ENCODE data around the gene MYO10. TPM values are rescaled to one million over a fixed set of nuclear protein-coding genes. Genes with fewer than 3 reads are reported as not detected.

MYO10 gene
- total RNA-seq, 4 donors from 2014 or later: 3.4 to 28.7 (median 13.4) TPM

DNA sequence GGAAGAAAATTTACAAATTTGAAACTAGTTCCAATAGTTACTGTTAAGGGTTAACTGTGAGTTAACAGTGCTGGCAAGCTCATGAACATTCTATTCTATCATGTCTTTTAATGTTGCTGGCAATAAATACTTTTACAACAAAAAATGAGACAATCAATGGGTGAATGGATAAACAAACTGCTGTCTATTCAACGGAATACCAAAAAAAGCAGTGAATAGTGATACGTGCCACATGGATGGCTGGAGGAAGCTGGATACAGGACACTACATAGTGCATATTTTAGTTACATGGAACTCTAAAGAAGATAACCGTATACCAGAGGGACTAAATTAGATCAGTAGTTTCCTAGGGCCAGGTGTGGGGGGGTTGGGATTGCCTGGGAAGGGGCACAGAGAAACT is 163.5 kb downstream of the MYO10 start:
- Histone ChIP-seq H3K4me3 (no peak overlapping the region), H3K36me3 (no peaks in the 10 kb centered on the region), H3K27ac (no peak overlapping the region), H3K4me1 (peaks cover 29% of the 10 kb centered on the region in 2 donors), H3K9me3 (no peaks in the 10 kb centered on the region), H3K27me3 (no peaks in the 10 kb centered on the region)
- DNase-seq (no peak), ATAC-seq (no peak)
- in situ Hi-C loops (cut with MboI; ENCODE audit: low sequenced_read_pairs in 4 of 4): no loop called here
- TF ChIP-seq POLR2A (IDR thresholded peaks at IDR 0.05): no peak
- TF ChIP-seq, protein P1, sequence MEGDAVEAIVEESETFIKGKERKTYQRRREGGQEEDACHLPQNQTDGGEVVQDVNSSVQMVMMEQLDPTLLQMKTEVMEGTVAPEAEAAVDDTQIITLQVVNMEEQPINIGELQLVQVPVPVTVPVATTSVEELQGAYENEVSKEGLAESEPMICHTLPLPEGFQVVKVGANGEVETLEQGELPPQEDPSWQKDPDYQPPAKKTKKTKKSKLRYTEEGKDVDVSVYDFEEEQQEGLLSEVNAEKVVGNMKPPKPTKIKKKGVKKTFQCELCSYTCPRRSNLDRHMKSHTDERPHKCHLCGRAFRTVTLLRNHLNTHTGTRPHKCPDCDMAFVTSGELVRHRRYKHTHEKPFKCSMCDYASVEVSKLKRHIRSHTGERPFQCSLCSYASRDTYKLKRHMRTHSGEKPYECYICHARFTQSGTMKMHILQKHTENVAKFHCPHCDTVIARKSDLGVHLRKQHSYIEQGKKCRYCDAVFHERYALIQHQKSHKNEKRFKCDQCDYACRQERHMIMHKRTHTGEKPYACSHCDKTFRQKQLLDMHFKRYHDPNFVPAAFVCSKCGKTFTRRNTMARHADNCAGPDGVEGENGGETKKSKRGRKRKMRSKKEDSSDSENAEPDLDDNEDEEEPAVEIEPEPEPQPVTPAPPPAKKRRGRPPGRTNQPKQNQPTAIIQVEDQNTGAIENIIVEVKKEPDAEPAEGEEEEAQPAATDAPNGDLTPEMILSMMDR (IDR thresholded peaks at IDR 0.05 in 4 of 5, conservative IDR thresholded peaks at IDR 0.05 in 1 of 5): no peak
- intact Hi-C loops (cut with DNase I; ENCODE audit: low total_unique reads): loop anchor here (10.0 kb wide), 1 partner anchor 318 kb away; no protein-coding TSS in a partner anchor

DNA sequence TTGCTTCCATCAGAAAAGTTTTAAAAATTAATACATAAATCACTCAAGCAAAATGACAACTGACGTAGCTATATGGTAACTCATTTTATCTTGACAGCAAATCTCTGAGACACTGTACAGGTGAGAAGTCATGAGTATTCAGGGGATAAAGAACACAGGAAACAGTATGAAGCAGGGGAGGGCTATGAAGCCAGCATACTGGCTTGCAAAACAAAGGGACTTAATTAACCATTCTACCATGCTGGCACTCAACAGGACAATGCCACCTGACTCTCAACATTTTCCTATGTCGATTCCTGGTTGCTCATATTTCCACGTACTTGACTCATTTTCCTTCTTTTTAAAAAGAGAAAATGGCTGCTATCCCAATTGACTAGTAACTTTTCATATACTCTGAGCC is 167.9 kb downstream of the MYO10 start:
- Histone ChIP-seq H3K9me3 (no peaks in the 10 kb centered on the region), H3K27me3 (no peaks in the 10 kb centered on the region), H3K4me3 (no peak overlapping the region), H3K36me3 (peaks cover 3 to 5% of the 10 kb centered on the region in 2 donors), H3K4me1 (peaks cover 0 to 3% of the 10 kb centered on the region in 2 donors), H3K27ac (no peak overlapping the region)
- in situ Hi-C loops (cut with MboI; ENCODE audit: low sequenced_read_pairs in 4 of 4) (no loop called here), intact Hi-C loops (cut with DNase I; ENCODE audit: low total_unique reads) (no loop called here)
- no peak for TF ChIP-seq POLR2A (IDR thresholded peaks at IDR 0.05)
- TF ChIP-seq, protein P1 (IDR thresholded peaks at IDR 0.05 in 4 of 5, conservative IDR thresholded peaks at IDR 0.05 in 1 of 5): no peak
- no peak for DNase-seq
- ATAC-seq: no peak

- Histone ChIP-seq H3K4me1 (no peaks in the 10 kb centered on the region), H3K9me3 (no peaks in the 10 kb centered on the region), H3K27me3 (no peaks in the 10 kb centered on the region), H3K4me3 (no peak overlapping the region), H3K36me3 (peaks cover 3 to 5% of the 10 kb centered on the region in 2 donors), H3K27ac (no peak overlapping the region)
- in situ Hi-C loops (cut with MboI; ENCODE audit: low sequenced_read_pairs in 4 of 4): no loop called here
- intact Hi-C loops (cut with DNase I; ENCODE audit: low total_unique reads): no loop called here
- no peak for TF ChIP-seq POLR2A (IDR thresholded peaks at IDR 0.05)
- TF ChIP-seq, protein P1 (IDR thresholded peaks at IDR 0.05 in 4 of 5, conservative IDR thresholded peaks at IDR 0.05 in 1 of 5): no peak
- ATAC-seq (no peak), DNase-seq (no peak)
These were observed 172.9 kb downstream of the MYO10 start for GRCh38 chr5:16763211-16763610.

GRCh38 chr5:16759147-16759773 is 176.8 kb downstream of the MYO10 start:
- Histone ChIP-seq H3K4me1 (no peaks in the 10 kb centered on the region), H3K4me3 (no peak overlapping the region), H3K27me3 (no peaks in the 10 kb centered on the region), H3K27ac (no peak overlapping the region), H3K36me3 (peaks cover 3 to 9% of the 10 kb centered on the region in 2 donors), H3K9me3 (no peaks in the 10 kb centered on the region)
- in situ Hi-C loops (cut with MboI; ENCODE audit: low sequenced_read_pairs in 4 of 4): no loop called here
- no peak for DNase-seq
- ATAC-seq: no peak
- no peak for TF ChIP-seq POLR2A (IDR thresholded peaks at IDR 0.05)
- TF ChIP-seq, protein P1 (IDR thresholded peaks at IDR 0.05 in 4 of 5, conservative IDR thresholded peaks at IDR 0.05 in 1 of 5): no peak
- intact Hi-C loops (cut with DNase I; ENCODE audit: low total_unique reads): no loop called here
